GM21447 (cell line): Measurements from ENCODE around the gene BAIAP2L2.
"Not testable (repeated sequence)": the region's sequence is repeated elsewhere in the genome, so short reads cannot be mapped to it uniquely, and the experiment has no call there.

Experiments
- ATAC-seq: cut with Tn5 transposase; IDR thresholded peaks from one replicate; pipeline ENCODE4 v1.9.1; 2021; ENCODE audit not compliant: unreplicated experiment

The BAIAP2L2 gene, protein sequence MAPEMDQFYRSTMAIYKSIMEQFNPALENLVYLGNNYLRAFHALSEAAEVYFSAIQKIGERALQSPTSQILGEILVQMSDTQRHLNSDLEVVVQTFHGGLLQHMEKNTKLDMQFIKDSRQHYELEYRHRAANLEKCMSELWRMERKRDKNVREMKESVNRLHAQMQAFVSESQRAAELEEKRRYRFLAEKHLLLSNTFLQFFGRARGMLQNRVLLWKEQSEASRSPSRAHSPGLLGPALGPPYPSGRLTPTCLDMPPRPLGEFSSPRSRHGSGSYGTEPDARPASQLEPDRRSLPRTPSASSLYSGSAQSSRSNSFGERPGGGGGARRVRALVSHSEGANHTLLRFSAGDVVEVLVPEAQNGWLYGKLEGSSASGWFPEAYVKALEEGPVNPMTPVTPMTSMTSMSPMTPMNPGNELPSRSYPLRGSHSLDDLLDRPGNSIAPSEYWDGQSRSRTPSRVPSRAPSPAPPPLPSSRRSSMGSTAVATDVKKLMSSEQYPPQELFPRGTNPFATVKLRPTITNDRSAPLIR

DNA sequence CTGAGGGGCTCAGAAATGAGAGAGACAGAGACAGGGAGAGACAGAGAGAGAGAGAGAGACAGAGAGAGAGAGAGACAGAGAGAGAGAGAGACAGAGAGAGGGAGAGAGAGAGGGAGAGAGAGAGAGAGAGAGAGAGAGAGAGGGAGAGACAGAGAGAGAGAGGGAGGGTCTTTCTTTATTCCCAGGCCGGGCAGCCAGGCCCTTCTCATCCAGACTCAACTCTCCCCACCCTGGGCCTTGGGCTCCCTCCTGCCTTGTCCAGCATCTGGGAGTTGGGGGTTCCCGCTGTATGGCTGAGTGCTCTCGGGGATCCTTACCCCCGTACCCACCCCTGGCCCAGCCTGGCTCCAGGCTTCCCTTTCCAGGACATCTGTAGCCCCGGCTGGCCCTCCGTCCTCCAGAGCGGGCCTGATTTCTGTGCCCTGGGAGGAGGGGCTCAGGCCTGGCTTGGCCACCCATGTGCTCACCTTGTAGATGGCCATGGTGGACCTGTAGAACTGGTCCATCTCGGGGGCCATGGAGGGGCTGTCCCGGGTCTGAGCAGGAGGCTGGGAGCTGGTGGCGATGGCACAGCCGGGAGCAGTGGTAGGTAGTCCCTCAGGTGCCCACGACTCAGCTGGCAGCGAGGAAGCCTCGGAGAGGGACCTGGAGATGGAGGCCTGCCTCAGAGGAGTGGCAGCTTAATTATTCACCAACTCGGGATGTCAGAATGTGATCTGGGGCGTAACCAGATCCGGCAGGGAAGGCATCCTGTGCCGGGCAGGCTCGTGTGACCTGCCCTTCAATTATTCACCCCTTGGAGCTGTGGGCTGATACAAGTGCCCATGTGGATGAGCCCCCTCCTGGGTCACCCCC is at the start of gene BAIAP2L2:
BAIAP2L2 (minus strand) TSS at position 677 of the 855 bp plus-strand sequence; CDS start at position 518, 159 bp downstream.
- ATAC-seq, result no peak

DNA sequence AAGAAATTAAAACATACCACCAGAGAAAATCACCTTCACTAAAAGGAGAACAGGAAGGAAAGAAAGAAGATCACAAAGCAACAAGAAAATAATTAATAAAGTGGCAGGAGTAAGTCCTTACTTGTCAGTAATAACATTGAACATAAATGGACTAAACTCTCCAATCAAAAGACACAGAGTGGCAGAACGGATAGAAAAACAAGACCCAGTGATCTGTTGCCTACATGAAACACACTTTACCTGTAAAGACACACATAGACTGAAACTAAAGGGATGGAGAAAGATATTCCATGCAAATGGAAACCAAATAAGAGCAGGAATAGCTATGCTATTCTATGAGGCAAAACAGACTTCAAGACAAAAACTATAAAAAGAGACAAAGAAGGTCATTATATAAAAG is 45.2 kb upstream of the BAIAP2L2 start:
- no peak for ATAC-seq

DNA sequence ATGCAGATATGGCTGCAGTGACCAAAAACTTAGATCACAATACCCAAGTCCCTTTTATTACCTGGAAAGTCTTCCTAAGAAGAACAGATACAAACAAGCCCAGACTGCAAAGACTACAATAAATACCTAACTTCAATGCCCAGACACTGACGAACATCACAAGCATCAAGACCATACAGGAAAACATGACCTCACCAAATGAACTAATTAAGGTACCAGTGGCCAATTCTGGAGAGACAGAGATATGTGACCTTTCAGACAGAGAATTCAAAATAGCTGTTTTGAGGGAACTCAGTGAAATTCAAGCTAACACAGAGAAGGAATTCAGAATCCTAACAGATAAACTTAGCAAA is 44.1 kb upstream of the BAIAP2L2 start:
- ATAC-seq, result not testable (repeated sequence)

DNA sequence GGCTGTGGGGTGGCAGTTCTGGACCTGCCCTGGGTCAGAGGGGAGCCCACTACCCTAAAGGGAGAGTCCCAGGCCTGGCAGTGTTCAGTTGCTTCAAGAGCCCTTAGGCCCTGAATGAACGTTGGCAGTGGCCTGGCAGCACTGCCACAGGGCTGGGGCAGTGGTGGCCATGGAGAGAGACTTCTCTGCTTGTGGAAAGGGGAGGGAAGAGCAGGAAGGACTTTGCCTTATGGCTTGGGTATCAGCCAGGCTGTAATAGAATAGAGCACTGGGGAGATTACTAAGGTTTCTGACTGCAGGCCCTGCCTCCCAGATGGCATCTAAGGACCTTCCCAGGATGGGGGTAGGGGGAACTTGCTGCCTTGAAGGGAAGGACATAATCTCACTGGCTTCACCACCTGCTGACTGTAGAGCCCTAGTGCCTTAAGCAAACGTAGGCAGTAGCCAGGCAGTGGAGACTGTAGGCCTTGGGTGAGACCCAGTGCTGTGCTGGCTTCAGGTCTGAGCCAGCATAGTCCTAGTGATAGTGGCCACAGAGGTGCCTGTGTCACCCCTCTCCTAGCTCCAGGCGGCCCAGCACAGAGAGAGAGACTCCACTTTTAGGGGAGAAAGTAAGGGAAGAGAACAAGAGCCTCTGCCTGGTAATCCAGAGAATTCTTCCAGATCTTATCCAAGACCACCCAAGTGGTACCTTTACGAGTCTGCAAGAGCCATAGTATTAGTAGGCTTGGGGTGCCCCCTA is 43.5 kb upstream of the BAIAP2L2 start:
- ATAC-seq, result no peak

DNA sequence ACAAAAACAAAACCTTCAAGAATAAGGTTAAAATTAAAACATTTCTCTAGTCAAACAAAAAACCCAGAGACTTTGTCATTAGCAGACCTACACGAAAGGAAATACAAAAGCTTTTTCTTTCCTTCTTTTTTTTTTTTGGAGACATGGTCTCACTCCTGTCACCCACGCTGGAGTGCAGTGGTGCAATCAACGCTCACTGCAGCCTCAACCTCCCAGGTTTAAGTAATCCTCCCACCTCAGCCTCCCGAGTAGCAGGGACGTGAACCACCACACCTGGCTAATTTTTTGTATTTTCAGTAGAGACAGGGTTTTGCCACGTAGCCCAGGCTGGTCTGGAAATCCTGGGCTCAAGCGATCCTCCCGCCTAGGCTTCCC is 40.6 kb upstream of the BAIAP2L2 start:
- no peak for ATAC-seq

DNA sequence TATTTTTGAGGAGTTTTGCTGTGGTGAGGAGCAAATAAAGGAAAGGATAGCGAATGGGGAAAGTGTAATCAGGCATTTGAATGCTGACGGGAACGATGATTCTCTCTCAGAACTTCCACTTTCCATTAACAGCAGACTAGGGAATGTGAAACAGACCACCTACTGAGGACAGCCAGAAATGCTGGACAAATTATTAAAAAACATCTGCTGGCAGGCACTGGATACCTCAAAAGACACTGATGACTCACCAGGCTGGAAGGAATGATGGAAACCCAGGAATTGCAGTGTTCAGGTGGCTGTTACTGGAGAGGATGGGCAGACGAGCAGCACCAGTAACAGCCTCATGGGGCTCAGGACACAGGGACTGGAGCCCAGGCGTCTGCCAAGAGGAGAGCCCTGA is 37.8 kb upstream of the BAIAP2L2 start:
- ATAC-seq, result no peak

DNA sequence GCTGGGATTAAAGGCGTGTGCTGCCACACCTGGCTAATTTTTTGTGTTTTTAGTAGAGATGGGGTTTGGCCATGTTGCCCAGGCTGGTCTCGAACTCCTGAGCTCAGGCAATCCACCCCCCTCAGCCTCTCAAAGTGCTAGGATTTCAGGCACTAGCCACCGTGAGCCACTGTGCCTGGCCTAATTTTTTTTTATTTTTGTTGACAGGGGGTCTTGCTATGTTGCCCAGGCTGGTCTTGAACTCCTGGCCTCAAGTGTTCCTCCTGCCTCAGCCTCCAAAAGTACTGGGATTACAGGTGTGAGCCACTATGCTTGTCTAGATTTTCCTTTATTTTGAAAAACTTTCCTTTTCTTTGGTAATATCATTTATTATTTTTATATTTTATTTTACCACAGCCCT is 35.7 kb upstream of the BAIAP2L2 start:
- ATAC-seq, result not testable (repeated sequence)

DNA sequence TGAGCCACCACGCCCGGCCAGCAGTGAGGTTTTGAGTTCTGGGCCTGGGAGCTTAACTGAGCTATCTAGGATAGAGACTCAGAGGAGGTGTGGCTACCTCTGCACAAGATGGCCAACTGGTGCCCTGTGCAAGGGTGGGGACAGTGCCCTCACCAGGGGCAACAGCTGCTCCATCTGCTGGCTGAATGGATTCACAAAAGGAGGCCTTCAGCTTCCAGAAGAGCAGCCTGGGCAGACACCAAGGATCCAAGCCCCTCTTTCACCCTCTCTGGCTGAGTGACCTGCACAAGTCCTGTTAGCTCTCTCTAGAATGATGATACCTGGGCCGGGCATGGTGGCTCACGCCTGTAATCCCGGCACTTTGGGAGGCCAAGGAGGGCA is 33.5 kb upstream of the BAIAP2L2 start:
- ATAC-seq, result no peak

DNA sequence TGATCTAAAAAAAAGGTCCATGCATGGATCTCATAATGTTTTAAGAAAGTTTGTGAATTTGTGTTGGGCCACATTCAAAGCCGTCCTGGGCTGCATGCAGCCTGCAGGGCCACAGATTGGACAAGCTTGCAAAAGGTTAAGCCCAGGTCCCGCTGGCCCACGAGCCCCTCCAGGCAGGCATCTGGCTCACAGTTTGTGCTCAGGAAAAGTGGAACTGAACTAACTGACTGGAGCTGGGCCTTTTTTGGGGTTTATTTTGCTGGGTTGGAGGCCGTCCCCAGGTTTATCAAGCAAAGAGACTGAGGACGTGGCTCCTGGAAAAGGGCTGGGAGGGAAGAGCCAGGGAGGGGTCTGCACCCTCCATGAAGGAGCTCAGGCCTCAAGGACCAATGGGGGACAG is 32.1 kb upstream of the BAIAP2L2 start:
- ATAC-seq, result no peak

DNA sequence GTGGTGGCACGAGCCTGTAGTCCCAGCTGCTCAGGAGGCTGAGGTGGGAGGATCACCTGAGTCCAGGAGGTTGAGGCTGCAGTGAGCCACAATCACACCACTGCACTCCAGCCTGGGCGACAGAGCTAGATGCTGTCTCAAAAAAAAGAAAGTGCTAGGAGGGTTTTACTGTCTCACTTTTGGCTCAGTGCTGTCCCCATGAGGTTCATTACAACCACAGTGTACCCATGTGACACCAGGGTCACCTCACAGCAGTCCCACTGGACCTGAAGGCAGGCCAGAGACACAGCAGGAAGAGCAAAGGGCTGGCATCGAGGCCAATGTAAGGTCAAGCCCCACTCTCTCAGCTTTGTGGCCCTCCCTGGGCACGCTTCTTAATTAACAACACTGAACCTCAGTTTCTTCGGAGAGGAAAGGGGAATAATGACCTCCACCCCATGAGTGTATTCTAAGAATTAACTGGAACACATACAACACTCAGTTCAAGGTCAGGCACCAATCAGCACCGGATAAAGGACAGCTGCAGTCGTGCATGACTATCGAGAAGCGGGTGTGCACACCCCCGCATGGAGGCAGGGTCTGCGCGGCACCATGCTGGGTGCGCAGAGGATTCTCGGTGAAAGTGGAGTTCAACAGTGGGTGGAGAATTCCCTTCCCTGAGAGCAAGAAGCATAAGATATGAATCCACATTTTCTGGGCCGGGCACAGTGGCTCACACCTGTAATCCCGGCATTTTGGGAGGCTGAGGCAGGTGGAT is 30.9 kb upstream of the BAIAP2L2 start:
- no peak for ATAC-seq

DNA sequence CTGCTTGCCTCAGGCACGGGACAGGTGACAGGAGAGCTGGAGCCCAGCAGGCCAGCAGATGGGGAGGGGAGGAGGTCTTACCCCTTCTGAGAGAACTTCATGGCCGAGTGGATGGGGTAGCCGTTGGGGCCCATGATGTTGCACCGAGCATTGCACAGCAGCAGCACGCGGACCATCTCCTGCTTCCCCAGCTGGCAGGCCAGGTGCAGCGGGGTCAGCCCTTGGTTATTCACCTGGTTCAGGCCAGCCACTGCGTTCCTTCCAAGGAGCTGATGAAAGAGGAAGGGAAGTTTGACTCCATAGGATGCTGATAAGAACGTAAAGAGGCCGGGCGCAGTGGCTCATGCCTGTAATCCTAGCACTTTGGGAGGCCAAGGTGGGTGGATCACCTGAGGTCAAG is 29.4 kb upstream of the BAIAP2L2 start:
- no peak for ATAC-seq

DNA sequence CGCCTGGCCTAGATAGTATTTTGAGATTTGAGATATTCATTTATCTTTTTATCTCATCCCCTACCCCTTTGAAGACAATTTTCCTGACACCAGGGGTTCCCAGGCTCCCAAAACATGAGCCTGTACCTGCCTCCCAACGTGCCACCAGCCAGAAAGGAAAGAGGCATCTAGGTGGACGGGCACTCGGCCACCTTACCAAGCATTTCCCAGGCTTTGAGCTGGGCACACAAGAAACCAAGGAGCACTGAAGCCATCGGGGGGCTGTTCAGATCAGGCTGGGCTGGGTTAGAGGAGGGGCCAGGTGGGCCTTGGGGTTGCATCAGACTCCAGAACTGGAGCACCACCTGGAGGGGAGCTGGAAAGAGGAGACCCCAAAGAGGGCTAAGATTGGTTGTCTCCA is 28.5 kb upstream of the BAIAP2L2 start:
- ATAC-seq, result no peak

DNA sequence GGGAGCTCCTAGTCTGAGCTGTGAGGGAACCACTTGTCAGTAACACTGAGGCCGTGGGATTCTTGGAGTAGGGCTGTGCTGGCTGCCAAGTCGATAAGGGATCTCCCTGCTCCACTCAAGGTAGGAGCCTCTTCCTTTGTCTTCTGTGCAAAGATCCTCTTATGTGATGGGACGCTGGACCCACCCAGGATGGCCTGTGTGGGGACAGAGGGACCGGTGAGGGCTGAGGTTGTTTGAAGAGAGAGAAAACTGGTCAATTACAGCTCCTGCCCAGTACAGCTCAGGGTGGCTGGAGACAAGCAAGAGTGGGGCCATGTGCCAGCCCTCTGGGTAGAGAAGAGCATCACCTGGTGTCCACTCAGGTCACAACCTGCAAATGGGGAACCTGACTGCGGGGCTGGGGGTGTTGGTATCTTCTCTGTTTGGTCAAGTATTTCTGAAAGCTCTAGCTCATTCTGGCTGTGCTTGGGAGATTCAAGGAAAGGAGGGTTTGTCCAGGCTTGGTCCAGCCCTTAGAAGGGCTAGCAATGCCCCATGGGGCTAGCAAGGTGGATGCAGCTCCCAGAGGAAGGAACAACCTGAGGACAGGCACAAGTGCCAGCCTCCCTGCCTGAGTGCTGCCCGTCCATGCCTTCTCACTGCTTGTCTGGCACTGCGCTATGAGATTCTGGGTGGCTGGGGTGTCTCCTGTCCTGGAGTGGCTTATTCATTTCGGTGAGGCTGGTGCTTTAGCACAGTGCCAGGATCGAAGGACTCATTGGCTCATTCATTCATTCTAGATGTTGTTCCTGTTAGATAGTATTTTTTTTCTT is 27.6 kb upstream of the BAIAP2L2 start:
- ATAC-seq, result no peak

DNA sequence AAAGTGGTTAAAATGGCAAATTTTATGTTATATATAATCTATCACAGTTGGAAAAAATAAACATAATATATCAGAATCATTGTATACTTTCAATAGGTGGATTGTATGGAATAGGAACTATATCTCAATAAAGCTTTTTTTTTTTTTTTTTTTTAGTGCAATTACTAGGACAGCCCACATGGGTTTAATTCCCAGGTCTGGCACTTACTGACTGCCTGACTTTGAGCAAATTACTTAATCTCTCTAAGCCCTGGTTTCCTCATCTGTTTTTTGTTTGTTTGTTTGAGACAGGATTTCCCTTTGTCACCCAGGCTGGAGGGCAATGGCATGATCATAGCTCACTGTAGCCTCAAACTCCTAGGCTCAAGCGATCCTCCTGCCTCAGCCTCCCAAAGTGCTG is 26.1 kb upstream of the BAIAP2L2 start:
- no peak for ATAC-seq

DNA sequence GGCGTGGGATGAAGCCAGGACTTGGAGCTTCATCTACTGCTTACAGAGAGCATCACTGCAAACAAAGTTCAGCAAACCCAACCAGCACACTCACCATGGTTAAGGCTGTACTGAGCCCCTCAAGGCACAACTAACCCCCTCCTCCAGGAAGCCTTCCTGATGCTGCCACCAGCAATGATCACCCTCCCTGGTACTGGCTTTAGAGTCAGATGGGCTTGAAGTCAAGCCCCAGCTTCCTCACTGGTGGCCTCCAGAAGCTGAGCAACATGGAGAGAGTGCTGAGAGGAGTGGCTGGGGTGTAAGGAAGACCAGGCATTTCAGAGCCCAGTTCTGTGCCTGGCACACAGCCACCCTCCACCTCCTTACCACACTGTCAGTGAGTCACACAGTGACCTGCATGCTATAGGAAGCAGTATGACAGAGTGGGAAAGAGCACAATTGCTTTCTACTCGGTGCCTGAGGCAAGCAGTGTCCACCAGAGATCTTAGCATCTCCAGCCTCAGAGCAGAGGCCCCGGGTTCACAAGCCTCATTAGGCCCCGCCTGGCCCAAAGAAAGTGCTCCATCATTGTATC is 24.7 kb upstream of the BAIAP2L2 start:
- no peak for ATAC-seq

DNA sequence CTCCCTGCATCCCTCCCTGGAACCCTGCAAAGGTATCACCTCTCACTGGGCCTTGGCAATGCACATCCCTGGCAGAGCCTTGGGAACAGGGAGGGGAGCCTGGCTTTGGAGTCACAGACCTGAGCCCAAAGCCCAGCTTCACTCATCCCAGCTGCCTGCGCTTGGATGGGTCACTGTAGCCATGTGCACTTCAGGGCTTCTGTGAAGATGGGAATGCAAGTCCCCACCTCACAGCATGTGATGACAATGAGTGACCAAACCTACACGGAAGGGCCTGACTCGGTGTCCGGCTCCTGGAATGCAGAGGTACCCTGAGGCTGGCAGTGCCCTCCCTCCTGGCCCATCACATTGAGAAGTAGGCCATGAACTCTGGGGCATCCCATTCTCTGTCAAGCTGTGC is 22.8 kb upstream of the BAIAP2L2 start:
- no peak for ATAC-seq

DNA sequence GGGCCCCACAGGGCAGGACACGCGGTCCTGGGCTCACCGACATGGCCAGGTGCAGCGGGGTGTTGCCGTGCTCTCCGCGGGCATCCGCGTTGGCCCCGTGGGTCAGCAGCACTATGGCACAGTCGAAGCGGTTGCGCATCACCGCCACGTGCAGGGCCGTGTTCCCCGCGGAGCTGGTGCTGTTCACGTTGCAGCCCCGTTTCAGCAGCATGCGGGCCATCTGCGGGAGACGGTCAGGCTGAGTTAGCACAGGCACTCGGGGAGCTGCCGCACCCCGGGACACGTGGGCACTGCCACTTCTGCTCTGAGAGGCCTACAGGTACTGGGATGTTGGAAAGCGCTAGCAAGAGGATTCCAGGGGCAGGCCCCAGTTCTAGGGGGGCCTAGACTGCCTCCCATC is 22.3 kb upstream of the BAIAP2L2 start:
- no peak for ATAC-seq

DNA sequence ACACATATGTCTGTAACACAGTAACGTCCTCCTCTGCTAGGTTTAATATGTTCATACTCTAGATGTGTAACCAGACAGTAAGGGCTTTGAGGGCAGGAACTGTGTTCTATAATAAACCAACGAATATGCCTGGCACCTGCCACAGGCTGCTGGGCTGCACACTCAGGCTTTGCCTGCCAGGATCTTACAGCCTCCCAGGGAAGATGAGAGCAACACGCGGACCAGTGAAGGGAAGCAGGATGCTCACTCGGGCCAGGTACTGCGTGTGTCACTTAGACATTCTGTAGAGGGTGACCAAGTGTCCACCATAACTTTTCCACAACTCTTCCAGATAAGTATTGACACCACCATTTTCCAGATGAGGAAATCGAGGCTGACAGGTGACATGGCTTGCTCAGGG is 21.7 kb upstream of the BAIAP2L2 start:
- no peak for ATAC-seq

DNA sequence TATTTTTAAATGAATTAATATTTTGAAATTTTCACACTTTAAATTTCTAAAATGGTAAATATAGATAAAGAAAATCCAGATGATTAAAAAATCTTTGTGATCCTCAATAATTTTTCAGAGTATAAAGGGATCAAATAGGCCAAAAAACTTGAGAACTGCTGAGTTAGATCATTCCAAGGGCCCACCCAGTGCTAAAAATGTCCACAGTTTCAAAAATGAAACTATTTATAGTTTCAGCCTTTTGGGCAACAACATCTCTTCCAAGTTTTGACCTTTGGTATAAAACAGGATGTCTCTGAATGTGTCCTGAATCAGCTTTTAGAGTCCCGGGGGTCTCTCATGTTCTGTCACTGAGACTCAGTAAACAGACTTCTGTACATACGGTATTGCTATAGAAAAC is 20.9 kb upstream of the BAIAP2L2 start:
- ATAC-seq, result no peak

DNA sequence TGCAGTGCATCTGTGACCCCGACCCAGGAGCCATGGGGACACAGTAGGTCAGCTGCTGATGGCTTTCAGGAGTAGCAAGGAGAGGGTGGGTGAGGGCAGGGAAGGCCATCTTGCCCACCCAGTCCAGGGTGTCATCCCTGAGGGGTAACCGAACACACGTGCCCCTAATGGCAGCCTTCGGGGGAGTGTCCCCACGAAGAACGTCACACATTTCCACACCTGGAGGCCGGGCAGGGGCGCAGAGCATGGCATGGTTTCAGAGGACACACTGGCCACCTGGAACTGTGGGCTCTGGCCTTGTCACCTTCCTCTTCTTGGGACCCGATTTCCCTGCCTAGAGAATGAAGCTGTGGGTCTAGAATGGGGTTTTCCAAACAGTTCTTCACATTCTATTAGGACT is 19.4 kb upstream of the BAIAP2L2 start:
- ATAC-seq, result no peak
